Hepatic stellate cell (primary cell): ENCODE results near the gene NEDD4L.

Experiments
- DNase-seq: peaks from one replicate; pipeline ENCODE4 v3.0.0; 2011; ENCODE audit warnings: low spot score

Gene NEDD4L

GRCh38 chr18:58211510-58211909 lies 167.5 kb downstream of the NEDD4L start:
- no peak for DNase-seq

DNA sequence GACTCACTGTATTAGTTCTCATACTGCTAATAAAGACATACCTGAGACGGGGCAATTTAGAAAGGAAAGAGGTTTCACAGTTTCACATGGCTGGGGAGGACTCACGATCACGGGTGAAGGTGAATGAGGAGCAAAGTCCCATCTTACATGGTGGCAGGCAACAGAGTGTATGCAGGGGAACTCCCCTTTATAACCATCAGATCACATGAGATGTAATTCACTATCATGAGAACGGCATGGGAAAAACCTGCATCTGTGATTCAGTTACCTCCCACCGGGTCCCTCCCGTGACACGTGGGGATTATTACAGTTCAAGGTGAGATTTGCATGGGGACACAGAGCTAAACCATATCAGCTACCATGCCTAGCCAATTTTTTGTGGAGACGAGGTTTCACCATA lies 168.2 kb downstream of the NEDD4L start:
- DNase-seq: no peak

DNA sequence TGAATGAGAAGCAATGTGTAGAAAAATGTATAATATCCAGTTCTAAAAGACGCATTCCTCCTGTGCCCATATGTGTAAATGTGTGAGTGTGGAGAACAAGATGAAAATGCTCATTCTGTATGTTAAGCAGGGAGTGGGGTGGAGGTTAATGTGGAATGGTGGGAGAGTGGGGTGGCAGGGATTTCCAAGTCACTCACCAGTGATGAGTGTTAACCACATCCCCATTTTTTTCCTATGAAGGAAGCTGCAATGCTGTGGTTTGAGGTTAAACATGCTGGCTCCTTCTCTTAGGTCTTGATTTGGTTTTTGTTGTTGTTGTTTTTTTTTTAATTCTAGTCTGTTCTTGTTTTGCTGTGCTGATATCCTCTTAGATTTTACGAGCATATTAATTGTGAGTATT lies 169.4 kb downstream of the NEDD4L start:
- peak; percentile 65 for DNase-seq

- no peak for DNase-seq
These were observed 171.0 kb downstream of the NEDD4L start for GRCh38 chr18:58215011-58215410.

DNA sequence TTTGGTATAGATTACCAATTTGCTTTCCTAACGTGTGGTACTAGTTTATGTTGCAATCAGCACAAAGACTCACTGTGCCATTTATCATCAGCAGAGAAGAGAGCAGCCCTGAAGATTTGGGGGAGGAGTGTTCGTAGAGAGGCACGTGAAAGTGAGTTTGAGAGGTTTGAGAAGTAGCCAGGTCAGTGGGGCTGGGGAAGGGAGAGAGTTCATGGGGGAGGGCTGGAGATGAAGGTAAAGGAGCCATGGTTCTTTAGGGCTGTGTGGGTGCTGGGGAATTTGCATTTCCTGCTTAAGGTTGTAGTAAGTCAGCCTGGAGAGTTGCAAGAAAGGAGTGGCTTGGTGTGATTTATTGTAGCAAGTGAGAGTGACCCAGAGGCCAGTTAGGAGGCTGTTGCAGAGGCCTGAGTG lies 172.1 kb downstream of the NEDD4L start:
- DNase-seq: no peak

- no peak for DNase-seq
These were observed 173.0 kb downstream of the NEDD4L start for GRCh38 chr18:58217052-58217451.

DNA sequence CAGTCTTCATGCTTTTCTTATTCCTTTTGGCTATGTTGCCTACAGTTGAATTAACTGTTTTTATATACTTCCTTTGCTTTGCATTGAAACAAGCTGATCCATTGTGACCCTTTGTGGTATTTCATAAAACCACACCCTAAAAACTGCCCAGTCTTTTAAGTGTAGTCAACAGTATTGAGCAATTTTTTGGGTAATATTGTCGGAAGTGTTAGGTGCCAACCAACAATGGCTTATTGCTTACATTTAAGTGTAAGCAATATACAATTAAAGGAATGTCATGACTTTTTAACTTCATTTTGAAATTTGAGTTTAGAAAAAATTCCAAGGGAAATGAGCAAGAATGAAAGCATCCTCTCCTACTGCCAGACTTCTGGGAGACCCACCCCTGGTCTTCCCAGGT lies 174.1 kb downstream of the NEDD4L start:
- DNase-seq: no peak

DNA sequence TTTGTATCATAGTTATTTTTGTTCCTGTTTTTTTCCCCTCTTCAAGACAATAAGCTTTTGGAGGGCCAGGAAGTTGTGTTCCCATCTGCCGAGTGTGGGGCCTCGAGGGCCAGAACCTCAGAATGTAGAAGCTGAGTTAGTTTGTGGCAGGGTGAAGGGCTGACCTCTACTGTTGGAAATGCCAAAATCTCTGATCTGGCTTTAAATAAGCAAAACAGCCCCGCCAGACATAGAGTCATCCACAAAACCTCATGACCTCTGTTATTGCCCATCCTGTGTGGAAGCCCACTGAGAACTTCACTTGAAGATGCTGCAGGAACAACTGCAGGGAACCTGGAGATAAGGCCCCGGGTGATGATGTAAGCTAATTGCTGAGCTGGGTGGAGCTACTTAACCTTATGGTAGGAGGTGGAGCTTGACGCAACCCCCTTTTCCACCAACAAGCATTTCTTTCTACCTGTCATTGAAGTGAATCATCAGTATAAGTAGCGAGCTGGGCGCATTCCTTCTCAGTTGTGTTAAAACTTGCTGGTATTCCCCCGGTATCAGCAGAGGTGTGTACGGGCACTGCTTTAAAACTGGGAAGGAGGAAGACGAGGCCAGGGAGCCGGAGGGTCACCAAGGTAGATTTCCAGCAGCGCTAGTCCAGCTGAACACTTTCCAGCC lies 177.2 kb downstream of the NEDD4L start:
- no peak for DNase-seq

GRCh38 chr18:58222432-58223125 lies 178.6 kb downstream of the NEDD4L start:
- no peak for DNase-seq

GRCh38 chr18:58223717-58224424 lies 179.8 kb downstream of the NEDD4L start:
- peak; percentile 70 for DNase-seq

DNA sequence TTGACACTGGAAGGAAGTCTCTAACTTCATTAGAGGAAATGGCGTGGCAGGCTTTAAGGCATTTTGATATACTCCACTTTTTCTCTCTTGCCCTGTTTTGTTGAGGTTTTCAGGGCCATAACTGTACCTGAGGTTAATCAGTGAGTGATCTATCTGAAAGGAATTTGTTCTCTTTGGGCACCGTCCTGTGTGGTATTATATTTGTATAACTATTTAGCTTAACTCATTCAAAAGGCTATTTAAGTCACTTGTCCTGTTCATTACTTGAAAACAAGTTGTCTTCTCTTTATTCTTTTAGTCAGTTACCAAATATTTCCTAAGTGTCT lies 180.4 kb downstream of the NEDD4L start:
- no peak for DNase-seq

GRCh38 chr18:58225101-58225500 lies 181.1 kb downstream of the NEDD4L start:
- DNase-seq: no peak

- DNase-seq: no peak
These were observed 182.4 kb downstream of the NEDD4L start for GRCh38 chr18:58226429-58226828.

DNA sequence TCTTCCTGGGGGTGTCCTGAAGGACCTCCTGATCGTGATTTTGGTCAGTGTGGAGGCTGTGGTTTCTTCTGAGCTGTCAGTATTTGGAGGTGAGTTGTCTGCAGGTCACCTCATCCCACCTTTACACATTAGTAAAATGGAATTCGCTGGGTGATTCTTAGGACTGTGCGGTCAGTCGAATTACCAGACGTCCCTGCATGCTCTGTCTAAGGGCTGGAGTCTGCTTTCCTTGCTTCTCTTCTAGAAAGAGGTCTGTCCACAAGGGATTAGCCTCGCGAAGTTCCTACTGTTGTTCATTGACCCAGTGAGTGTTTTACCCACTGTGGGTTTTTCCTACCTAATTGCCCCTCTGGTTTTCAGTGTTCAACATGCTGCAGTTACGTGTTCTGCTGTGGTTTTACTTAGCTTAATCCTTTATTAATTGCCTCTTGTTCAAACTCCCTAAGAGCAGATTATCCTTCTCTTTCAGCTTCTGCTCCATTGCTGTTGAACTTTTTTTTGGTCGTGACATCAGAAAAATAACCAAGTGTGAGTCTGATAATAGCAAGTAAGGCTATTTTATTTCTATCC lies 183.4 kb downstream of the NEDD4L start:
- DNase-seq: no peak

DNA sequence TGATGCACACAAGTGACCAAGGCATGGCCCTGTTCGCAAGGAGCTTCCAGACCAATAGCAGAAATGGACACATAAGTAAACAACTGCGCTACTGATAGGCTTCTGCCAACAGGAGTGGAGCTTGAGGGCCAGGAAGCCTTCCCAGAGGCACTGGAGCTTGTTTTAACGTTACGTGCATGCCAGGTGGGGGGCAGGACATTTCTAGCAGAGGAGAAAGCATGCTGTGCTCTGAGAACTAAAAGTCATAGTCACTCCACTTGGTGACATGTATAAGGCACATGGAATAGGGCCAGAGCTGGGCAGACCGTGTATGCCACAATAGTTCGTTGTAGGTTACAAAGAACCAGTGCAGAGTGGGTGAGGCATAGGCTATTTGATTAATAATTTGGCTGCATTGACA lies 184.2 kb downstream of the NEDD4L start:
- no peak for DNase-seq

DNA sequence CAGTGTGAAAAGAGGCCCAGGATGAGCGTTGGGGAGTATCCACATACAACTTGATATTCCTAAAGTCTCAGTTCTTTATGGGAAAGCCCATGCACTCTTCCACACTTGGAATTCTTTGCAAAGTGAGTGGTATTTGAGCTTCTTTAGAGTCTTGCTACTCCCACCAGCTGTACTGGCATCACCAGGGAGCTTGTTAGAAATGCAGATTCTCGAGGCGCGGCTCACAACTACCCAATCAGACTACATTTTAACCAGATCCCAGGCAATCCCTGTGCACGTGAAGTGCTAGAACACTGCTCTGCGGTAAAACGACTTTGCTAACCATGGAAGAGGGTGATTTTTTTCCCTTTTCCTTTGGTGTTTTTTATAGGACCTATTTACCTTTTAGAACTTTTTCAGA lies 184.7 kb downstream of the NEDD4L start:
- DNase-seq: no peak

- no peak for DNase-seq
These were observed 185.1 kb downstream of the NEDD4L start for GRCh38 chr18:58229162-58229561.

DNA sequence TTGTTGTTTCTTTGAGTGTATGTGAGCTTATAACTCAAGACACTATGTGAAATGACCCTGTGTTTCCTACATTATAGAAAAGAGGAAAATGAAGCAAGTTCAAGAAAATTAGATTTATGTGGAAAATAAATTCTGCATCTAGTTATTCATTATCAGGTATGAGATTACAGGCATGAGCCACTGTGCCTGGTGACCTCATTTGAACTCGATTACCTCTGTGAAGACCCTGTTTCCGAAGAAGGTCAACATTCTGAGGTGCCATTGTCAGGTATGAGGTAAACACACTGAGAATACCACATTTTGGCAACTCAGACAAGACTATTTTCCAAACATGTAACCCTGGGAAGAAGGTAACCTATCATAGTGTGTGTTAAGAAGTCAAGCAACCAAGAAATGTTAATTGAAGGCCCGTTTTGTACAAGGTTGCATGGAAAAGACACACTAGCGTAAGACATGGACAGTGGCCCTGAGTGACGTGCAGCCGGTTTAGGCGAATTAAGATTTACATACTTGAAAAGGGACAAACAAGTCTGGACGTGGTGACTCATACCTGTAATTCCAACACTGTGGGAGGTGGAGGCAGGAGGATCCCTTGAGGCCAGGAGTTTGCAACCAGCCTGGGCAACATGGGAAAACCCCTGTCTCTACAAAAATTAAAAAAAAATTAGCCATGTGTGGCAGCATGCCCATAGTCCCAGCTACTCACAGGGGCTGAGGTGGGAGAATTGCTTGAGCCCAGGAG lies 186.6 kb downstream of the NEDD4L start:
- no peak for DNase-seq

- no peak for DNase-seq
These were observed 187.9 kb downstream of the NEDD4L start for GRCh38 chr18:58231930-58232329.

DNA sequence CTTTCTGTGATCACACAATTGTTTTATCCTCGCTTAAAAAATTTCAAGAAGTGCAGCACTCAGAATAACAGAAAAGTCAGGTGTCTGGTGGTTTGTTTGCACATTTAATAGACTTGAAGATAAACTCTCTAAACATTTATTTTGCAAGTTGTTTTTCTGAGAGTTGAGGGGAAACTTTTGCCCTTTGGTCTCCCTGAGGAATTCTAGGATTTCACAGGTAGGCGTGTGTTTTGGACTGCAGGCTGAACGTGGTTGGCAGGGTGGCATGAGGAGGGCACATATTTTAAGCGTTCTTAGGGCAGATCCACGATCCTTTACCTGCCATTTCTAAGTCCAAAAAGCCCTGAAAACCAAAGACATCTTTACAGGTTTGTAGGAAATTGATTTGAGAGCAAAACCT lies 188.6 kb downstream of the NEDD4L start:
- DNase-seq: no peak

DNA sequence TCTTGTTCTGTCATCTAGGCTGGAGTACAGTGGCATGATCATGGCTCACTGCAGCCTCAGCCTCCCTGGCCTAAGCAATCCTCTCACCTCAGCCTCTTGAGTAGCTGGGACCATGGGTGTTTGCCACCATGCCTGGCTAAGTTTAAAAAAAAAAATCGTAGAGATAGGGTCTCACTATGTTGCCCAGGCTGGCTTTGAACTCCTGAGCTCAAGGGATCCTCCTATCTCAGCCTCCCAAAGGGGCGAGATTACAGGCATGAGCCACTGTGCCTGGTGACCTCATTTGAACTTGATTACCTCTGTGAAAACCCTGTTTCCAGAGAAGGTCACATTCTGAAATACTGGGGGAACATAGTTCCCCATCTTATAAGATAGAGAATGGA lies 190.3 kb downstream of the NEDD4L start:
- DNase-seq: no peak

DNA sequence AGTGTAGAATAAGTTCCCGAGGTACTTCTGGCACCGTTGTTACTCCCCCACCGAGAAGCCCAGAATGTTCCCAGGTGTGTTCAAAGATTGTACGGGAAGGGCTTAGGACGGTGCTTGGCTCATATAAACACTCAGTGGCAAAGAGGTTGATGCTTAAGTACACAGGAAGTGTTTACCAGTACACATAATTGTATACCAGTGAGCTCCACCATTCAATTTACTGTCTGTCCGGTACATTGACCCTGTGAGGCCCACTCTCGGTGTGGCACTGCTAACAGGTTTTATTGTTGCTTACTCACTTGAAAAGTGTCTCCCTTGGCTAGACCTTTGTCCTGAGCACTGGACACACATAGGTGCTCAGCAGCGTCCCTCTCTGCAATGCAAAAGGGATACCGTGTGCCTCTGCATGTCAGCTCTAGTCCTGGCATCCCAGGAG lies 191.0 kb downstream of the NEDD4L start:
- no peak for DNase-seq
